Activated naive CD8-positive, alpha-beta T cell treated with anti-CD3 and anti-CD28 coated beads, Interleukin-2, amount 50 U/mL, for 24 hours (primary cell): ENCODE results near the gene KAT6B.
"Not testable (repeated sequence)": the region's sequence is repeated elsewhere in the genome, so short reads cannot be mapped to it uniquely, and the experiment has no call there.

Experiments
- ATAC-seq: fragments of 150-1000 bp; cut with Tn5 transposase; one replicate; pipeline ENCODE4 v1.10.0; 2021
- DNase-seq: peaks from one replicate; pipeline ENCODE4 v3.0.0; 2021
- H3K27ac Mint-ChIP-seq: one replicate; pipeline ENCODE4 v1.8.0; 2021; ENCODE audit warnings: mild to moderate bottlenecking, mixed read lengths
- H3K27me3 Mint-ChIP-seq: one replicate; pipeline ENCODE4 v1.8.0; 2021; ENCODE audit warnings: mixed read lengths
- H3K36me3 Mint-ChIP-seq: one replicate; pipeline ENCODE4 v1.8.0; 2021; ENCODE audit warnings: low read depth, mixed read lengths
- H3K4me1 Mint-ChIP-seq: one replicate; pipeline ENCODE4 v1.8.0; 2021; ENCODE audit warnings: mixed read lengths
- H3K4me3 Mint-ChIP-seq: one replicate; pipeline ENCODE4 v1.8.0; 2021; ENCODE audit warnings: mild to moderate bottlenecking, moderate library complexity, mixed read lengths
- H3K9me3 Mint-ChIP-seq: one replicate; pipeline ENCODE4 v1.8.0; 2021; ENCODE audit warnings: mixed read lengths

KAT6B gene

GRCh38 chr10:74859546-74859945 lies 33.1 kb downstream of the KAT6B start:
- H3K4me1 Mint-ChIP-seq: peaks cover 22% of the 10 kb centered on the region
- H3K36me3 Mint-ChIP-seq: peaks cover 4% of the 10 kb centered on the region
- no peaks in the 10 kb centered on the region for H3K9me3 Mint-ChIP-seq
- ATAC-seq (no peak), DNase-seq (no peak)
- no peaks in the 10 kb centered on the region for H3K27me3 Mint-ChIP-seq
- no peak overlapping the region for H3K27ac Mint-ChIP-seq
- H3K4me3 Mint-ChIP-seq: no peak overlapping the region

- no peak overlapping the region for H3K27ac Mint-ChIP-seq
- H3K4me1 Mint-ChIP-seq: peaks cover 17% of the 10 kb centered on the region
- ATAC-seq (no peak), DNase-seq (no peak)
- H3K27me3 Mint-ChIP-seq: no peaks in the 10 kb centered on the region
- no peaks in the 10 kb centered on the region for H3K36me3 Mint-ChIP-seq
- H3K4me3 Mint-ChIP-seq: no peak overlapping the region
- no peaks in the 10 kb centered on the region for H3K9me3 Mint-ChIP-seq
Observed at GRCh38 chr10:74862625-74863024, 36.2 kb downstream of the KAT6B start.

DNA sequence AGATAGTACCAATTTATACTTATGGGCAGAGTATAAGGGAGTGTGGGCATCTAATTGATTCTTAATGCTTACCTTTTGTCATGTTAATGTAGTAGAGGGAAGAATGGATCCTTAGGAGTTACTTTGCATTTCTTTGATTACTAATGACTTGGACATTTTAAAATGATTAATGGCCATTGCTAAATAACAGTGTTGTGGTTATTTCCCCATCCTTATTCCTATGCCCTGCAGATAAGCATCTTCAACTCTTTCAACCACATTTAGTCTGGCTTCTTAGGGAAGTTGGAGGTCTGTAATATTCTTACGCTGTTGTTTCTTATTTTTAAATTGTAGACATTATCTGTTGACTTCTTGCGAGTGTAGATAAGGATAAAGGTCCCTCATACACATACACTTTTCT lies 37.2 kb downstream of the KAT6B start:
- no peak for DNase-seq
- Mint-ChIP-seq H3K9me3 (no peaks in the 10 kb centered on the region), H3K27ac (no peak overlapping the region), H3K27me3 (no peaks in the 10 kb centered on the region), H3K4me1 (peaks cover 21% of the 10 kb centered on the region), H3K36me3 (no peaks in the 10 kb centered on the region), H3K4me3 (no peak overlapping the region)
- no peak for ATAC-seq

DNA sequence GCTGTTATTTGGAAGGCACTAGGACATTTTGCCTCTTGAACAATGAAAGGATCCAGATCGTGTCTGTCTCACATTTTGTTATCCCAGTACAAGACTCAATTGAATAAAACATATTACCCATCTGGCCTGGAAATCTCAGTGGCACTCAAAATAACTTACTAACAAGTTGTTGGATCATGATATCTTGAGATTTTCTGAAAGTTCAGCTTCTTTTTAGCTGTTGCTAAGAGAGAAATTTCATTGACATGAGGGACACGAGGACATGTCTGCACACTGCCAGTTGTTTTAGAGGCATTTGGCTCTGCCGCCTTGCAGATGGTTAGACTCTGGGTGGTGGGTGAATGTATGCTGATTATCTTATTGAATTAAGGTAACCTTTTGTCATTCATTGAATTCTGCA lies 41.0 kb downstream of the KAT6B start:
- H3K27ac Mint-ChIP-seq: no peak overlapping the region
- peaks cover 42% of the 10 kb centered on the region for H3K4me1 Mint-ChIP-seq
- no peaks in the 10 kb centered on the region for H3K27me3 Mint-ChIP-seq

GRCh38 chr10:74868392-74868977 lies 42.1 kb downstream of the KAT6B start:
- no peaks in the 10 kb centered on the region for H3K9me3 Mint-ChIP-seq
- no peaks in the 10 kb centered on the region for H3K27me3 Mint-ChIP-seq
- H3K36me3 Mint-ChIP-seq: no peaks in the 10 kb centered on the region
- no peak overlapping the region for H3K4me3 Mint-ChIP-seq
- H3K27ac Mint-ChIP-seq: no peak overlapping the region
- no peak for ATAC-seq
- H3K4me1 Mint-ChIP-seq: peaks cover 52% of the 10 kb centered on the region
- DNase-seq: no peak

More for the DNA sequence above, 41.0 kb downstream of the KAT6B start:
- Mint-ChIP-seq H3K9me3 (no peaks in the 10 kb centered on the region), H3K4me3 (no peak overlapping the region), H3K36me3 (no peaks in the 10 kb centered on the region)
- DNase-seq (no peak), ATAC-seq (no peak)

- no peaks in the 10 kb centered on the region for H3K27me3 Mint-ChIP-seq
- no peaks in the 10 kb centered on the region for H3K36me3 Mint-ChIP-seq
- H3K4me3 Mint-ChIP-seq: no peak overlapping the region
- ATAC-seq (no peak), DNase-seq (no peak)
- H3K27ac Mint-ChIP-seq: no peak overlapping the region
- no peaks in the 10 kb centered on the region for H3K9me3 Mint-ChIP-seq
- H3K4me1 Mint-ChIP-seq: peaks cover 62% of the 10 kb centered on the region
Observed at GRCh38 chr10:74869635-74870034, 43.2 kb downstream of the KAT6B start.

GRCh38 chr10:74870191-74870590 lies 43.8 kb downstream of the KAT6B start:
- H3K27ac Mint-ChIP-seq: no peak overlapping the region
- no peaks in the 10 kb centered on the region for H3K9me3 Mint-ChIP-seq
- H3K4me3 Mint-ChIP-seq: no peak overlapping the region
- H3K4me1 Mint-ChIP-seq: peaks cover 68% of the 10 kb centered on the region
- H3K27me3 Mint-ChIP-seq: no peaks in the 10 kb centered on the region
- H3K36me3 Mint-ChIP-seq: no peaks in the 10 kb centered on the region
- ATAC-seq (no peak), DNase-seq (no peak)

DNA sequence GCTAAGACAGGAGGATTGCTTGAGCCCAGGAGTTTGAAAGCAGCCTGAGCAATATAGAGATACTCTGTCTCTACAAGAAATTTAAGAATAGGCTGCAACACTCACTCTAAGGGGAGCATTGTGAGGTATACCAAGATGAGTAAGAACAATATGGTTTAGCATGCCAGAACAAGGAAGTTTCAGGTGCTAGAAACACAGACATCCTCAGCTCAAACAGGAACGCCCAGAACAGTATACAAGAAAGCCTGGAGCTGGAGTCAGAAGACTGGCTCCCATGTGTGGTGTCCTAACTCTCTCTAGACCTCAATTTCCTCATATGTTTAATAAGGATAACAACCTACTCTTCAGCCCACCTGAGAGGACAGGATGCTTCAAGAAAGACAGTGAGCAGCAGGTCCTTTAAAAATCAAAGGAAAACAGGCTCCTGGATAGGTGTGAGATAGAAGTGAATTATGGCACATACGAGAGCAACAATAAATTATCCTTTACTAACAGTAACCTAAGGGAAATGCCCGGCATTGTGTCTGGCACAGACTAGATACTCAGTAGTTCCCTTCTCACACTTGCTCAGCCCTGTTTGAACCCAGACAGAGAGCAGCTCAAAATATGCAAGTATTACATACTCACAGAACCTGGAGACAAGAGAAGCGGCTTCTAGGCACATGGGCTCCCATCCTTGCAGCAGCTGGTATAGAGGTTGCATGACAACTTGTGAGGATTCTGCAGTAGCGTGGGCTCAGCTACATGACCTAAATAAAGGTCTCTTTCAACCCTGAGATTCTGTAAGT lies 45.4 kb downstream of the KAT6B start:
- DNase-seq: no peak
- no peaks in the 10 kb centered on the region for H3K27me3 Mint-ChIP-seq
- H3K9me3 Mint-ChIP-seq: no peaks in the 10 kb centered on the region
- H3K4me3 Mint-ChIP-seq: peak overlapping the region; percentile 51
- peaks cover 70% of the 10 kb centered on the region for H3K4me1 Mint-ChIP-seq
- no peaks in the 10 kb centered on the region for H3K36me3 Mint-ChIP-seq
- H3K27ac Mint-ChIP-seq: peak overlapping the region; percentile 67
- ATAC-seq: peak; percentile 88

GRCh38 chr10:74873803-74874454 lies 47.5 kb downstream of the KAT6B start:
- no peaks in the 10 kb centered on the region for H3K9me3 Mint-ChIP-seq
- ATAC-seq (no peak), DNase-seq (no peak)
- H3K4me3 Mint-ChIP-seq: no peak overlapping the region
- no peaks in the 10 kb centered on the region for H3K27me3 Mint-ChIP-seq
- peaks cover 58% of the 10 kb centered on the region for H3K4me1 Mint-ChIP-seq
- no peaks in the 10 kb centered on the region for H3K36me3 Mint-ChIP-seq
- H3K27ac Mint-ChIP-seq: no peak overlapping the region

DNA sequence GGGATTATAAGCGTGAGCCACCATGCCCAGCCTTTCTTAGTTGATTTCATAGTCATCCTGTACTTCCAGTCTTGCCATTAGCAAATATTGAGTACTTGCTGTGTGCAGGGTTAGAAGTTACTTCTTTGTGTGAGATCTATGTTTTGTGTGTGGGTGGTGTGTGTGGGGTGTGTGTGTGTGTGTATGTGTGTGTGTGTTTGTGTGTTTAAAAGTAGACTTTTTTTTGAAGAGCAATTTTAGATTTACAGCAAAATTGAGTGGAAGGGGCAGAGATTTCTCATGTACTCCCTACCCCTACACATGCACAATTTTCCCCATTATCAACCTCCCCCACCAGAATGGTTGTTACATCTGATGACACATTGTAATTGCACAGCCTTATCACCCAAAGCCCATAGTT lies 48.2 kb downstream of the KAT6B start:
- H3K4me1 Mint-ChIP-seq: peaks cover 58% of the 10 kb centered on the region

DNA sequence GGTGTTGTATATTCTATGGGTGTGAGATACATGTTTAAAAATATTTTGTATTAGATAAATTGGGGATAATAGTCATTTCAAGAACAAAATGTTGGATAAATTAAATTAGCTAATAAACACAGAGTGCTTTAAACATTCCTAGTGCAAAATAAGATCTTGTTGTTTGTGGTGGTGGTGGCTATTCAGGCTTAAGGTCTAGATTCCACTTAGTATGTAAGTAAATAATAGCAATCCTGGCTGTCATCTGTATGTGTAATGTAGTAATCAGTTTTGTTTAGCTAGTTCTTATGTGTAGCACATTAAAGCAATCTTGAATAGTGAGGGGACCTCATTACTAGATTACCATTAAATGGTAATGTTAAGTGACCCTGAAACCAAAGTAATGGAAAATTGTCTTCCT lies 48.7 kb downstream of the KAT6B start:
- Mint-ChIP-seq H3K36me3 (no peaks in the 10 kb centered on the region), H3K9me3 (no peaks in the 10 kb centered on the region), H3K27me3 (no peaks in the 10 kb centered on the region), H3K4me3 (no peak overlapping the region), H3K27ac (no peak overlapping the region), H3K4me1 (peaks cover 55% of the 10 kb centered on the region)
- no peak for ATAC-seq
- no peak for DNase-seq

More for the DNA sequence above, 48.2 kb downstream of the KAT6B start:
- H3K27ac Mint-ChIP-seq: no peak overlapping the region
- no peaks in the 10 kb centered on the region for H3K27me3 Mint-ChIP-seq
- no peaks in the 10 kb centered on the region for H3K9me3 Mint-ChIP-seq
- no peaks in the 10 kb centered on the region for H3K36me3 Mint-ChIP-seq
- ATAC-seq (no peak), DNase-seq (no peak)
- H3K4me3 Mint-ChIP-seq: no peak overlapping the region

- no peaks in the 10 kb centered on the region for H3K36me3 Mint-ChIP-seq
- no peak overlapping the region for H3K4me3 Mint-ChIP-seq
- H3K9me3 Mint-ChIP-seq: no peaks in the 10 kb centered on the region
- H3K4me1 Mint-ChIP-seq: peaks cover 52% of the 10 kb centered on the region
- H3K27me3 Mint-ChIP-seq: no peaks in the 10 kb centered on the region
- no peak for DNase-seq
- ATAC-seq: no peak
- no peak overlapping the region for H3K27ac Mint-ChIP-seq
Observed at GRCh38 chr10:74875966-74876365, 49.6 kb downstream of the KAT6B start.

DNA sequence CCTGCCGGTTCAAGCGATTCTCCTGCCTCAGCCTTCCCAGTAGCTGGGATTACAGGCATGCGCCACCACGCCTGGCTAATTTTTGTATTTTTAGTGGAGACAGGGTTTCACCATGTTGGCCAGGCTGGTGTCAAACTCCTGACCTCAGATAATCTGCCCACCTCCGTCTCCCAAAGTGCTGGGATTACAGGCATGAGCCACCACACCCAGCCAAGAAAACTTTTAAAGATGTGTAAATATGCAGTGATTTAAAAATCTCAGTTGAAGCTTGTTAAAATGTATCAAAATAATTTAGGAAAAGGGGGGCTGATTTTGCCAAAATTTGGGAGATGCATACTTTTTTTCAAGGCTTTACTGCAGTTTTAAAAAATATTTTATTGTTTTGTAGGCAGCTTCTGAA lies 50.7 kb downstream of the KAT6B start:
- peaks cover 46% of the 10 kb centered on the region for H3K4me1 Mint-ChIP-seq
- H3K4me3 Mint-ChIP-seq, DNase-seq, H3K27me3 Mint-ChIP-seq, H3K27ac Mint-ChIP-seq, H3K36me3 Mint-ChIP-seq, H3K9me3 Mint-ChIP-seq, ATAC-seq: not testable (repeated sequence)

DNA sequence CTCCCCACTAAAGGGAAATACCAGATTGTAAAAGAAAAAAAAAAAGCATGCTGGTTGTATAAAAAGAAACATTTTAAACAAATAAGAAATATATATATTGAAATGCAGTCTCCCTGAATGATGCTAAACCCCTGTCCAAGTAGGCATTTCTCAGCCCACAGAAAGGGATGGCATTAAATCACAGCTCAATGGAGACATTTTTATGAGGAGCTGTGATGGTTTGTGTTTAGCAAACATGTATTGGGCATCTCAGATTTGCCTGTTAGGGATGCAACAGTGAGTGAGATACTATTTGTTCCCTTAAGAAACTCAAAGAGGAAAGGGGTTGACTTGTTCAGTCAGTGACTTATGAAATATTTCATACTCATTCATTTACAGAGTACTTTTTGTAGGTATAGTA lies 51.5 kb downstream of the KAT6B start:
- Mint-ChIP-seq H3K9me3 (no peaks in the 10 kb centered on the region), H3K36me3 (no peaks in the 10 kb centered on the region), H3K4me1 (peaks cover 38% of the 10 kb centered on the region), H3K27ac (no peak overlapping the region), H3K27me3 (no peaks in the 10 kb centered on the region), H3K4me3 (no peak overlapping the region)
- DNase-seq (no peak), ATAC-seq (no peak)

DNA sequence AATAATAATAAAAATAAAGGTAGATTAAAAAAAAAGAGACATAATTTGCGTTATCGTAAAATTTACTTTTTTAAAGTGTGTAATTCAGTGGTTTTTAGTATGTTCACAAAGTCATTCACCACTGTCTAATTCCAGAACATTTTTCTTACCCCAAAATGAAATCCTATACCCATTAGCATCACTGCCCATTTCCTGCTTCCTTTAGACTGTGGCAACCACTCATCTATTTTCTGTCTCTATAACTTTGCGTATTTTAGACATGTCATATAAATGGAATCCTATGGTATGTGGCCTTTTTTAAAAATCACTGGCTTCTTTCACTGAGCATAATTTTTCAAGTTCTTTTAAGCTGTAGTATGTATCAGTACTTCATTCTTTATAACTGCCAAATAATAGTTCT lies 53.6 kb downstream of the KAT6B start:
- Mint-ChIP-seq H3K4me1 (peaks cover 24% of the 10 kb centered on the region), H3K9me3 (no peaks in the 10 kb centered on the region), H3K27ac (no peak overlapping the region), H3K27me3 (no peaks in the 10 kb centered on the region), H3K36me3 (no peaks in the 10 kb centered on the region), H3K4me3 (no peak overlapping the region)
- ATAC-seq (no peak), DNase-seq (no peak)
